Gastrocnemius medialis (tissue), 4 donors: ENCODE data around the gene LCT. TPM values are rescaled to one million over a fixed set of nuclear protein-coding genes. Genes with fewer than 3 reads are reported as not detected.

Experiments used
- ATAC-seq, 2 donors: fragments of 150-250 bp; one replicate each; pipeline ENCODE4 v1.9.1; 2016
- DNase-seq, 2 donors: peaks; one replicate each; pipeline ENCODE4 v3.0.0-alpha.2; 2019
- H3K27ac ChIP-seq, 4 donors: fragments of 200-600 bp; sonication (generic); 1 replicate in 1 of 4; 2 replicates in 3 of 4; pipeline ENCODE4 v1.5.1; 2016 to 2018; ENCODE audit warnings: mild to moderate bottlenecking in 2 of 4, moderate library complexity in 1 of 4
- H3K27me3 ChIP-seq, 3 donors: fragments of 200-600 bp; sonication (generic) in 2 of 3; 1 replicate in 1 of 3; 2 replicates in 2 of 3; pipeline versions ENCODE4 v1.5.1 to v1.6.0; 2016 to 2019; ENCODE audit warnings: mild to moderate bottlenecking in 1 of 3, moderate library complexity in 1 of 3
- H3K36me3 ChIP-seq, 2 donors: fragments of 200-600 bp; sonication (generic) in 1 of 2; one replicate each; pipeline ENCODE4 v1.5.1; 2017 to 2018
- H3K4me1 ChIP-seq, 2 donors: fragments of 200-600 bp; sonication (generic) in 1 of 2; one replicate each; pipeline ENCODE4 v1.5.1; 2016 to 2017; ENCODE audit warnings: mild to moderate bottlenecking in 2 of 2
- H3K4me3 ChIP-seq, 4 donors: fragments of 200-600 bp; sonication (generic) in 3 of 4; 1 replicate in 1 of 4; 2 replicates in 3 of 4; pipeline ENCODE4 v1.5.1; 2016 to 2019; ENCODE audit warnings: mild to moderate bottlenecking in 2 of 4
- H3K9me3 ChIP-seq, 3 donors: fragments of 200-600 bp; sonication (generic) in 2 of 3; 1 replicate in 1 of 3; 2 replicates in 2 of 3; pipeline ENCODE4 v1.5.1; 2016 to 2019
- POLR2A ChIP-seq, 2 donors: fragments of 450-650 bp; IDR thresholded peaks; one replicate each; pipeline ENCODE4 v1.6.1; 2017; ENCODE audit warnings: antibody characterized with exemption in 2 of 2, mild to moderate bottlenecking in 2 of 2, moderate library complexity in 2 of 2
- in situ Hi-C, 4 donors: fragments of 200-750 bp; cut with MboI; loops; one replicate each; pipeline versions ENCODE4 v1.15.0 to v1.8.0; 2017; ENCODE audit warnings: low sequenced_read_pairs in 4 of 4
- intact Hi-C: fragments of 100-400 bp; cut with DNase I; formaldehyde crosslinking; loops from one replicate; pipeline ENCODE4 v1.15.1; 2023; ENCODE audit warnings: low total_unique reads
- total RNA-seq, 4 donors: library from RNA; depleted of rRNA; stranded (reverse); fragments of >200 nt; gene quantifications; one replicate each; pipeline versions ENCODE4 v1.1.0 to v1.2.3, GENCODE V29; 2016
- TF ChIP-seq, protein P1 (sequence below), 5 experiments: fragments of 450-650 bp in 3 of 5; fragments of 200-600 bp in 2 of 5; sonication (generic) in 2 of 5; IDR thresholded peaks in 4 of 5; conservative IDR thresholded peaks in 1 of 5; 1 replicate in 4 of 5; 2 replicates in 1 of 5; pipeline ENCODE4 v1.5.1; 2016 to 2019; ENCODE audit warnings: antibody characterized with exemption in 5 of 5, mild to moderate bottlenecking in 3 of 5, moderate library complexity in 3 of 5

Gene LCT
- total RNA-seq, 4 donors from 2014 or later: 0.13 TPM; not detected in 3

DNA sequence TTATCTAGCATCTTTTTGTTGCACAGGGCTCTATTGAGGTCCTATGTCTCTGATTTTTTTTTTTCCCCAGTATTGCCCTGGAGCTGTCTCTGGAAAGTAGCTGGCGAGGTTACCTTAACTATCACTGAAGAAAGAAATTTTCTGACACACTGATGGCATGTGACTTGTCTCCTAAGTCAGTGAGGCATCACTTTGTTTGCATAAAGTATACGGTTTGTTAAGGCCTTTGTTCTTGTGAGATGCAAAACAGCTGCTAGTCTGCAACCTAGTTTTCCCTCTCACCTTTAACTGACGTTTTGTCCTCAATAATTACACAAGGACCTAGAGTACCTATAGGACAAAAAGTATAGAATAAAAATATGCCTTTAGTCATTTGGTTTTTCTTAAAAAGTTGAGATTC is 53.5 kb downstream of the LCT start:
- ATAC-seq: no peak
- in situ Hi-C loops: no loop called here
- Histone ChIP-seq H3K4me3 (no peak overlapping the region), H3K36me3 (peaks cover 11 to 83% of the 10 kb centered on the region in 2 donors), H3K4me1 (no peaks in the 10 kb centered on the region), H3K27me3 (no peaks in the 10 kb centered on the region), H3K9me3 (no peaks in the 10 kb centered on the region), H3K27ac (no peak overlapping the region)
- TF ChIP-seq, protein P1, sequence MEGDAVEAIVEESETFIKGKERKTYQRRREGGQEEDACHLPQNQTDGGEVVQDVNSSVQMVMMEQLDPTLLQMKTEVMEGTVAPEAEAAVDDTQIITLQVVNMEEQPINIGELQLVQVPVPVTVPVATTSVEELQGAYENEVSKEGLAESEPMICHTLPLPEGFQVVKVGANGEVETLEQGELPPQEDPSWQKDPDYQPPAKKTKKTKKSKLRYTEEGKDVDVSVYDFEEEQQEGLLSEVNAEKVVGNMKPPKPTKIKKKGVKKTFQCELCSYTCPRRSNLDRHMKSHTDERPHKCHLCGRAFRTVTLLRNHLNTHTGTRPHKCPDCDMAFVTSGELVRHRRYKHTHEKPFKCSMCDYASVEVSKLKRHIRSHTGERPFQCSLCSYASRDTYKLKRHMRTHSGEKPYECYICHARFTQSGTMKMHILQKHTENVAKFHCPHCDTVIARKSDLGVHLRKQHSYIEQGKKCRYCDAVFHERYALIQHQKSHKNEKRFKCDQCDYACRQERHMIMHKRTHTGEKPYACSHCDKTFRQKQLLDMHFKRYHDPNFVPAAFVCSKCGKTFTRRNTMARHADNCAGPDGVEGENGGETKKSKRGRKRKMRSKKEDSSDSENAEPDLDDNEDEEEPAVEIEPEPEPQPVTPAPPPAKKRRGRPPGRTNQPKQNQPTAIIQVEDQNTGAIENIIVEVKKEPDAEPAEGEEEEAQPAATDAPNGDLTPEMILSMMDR (IDR thresholded peaks at IDR 0.05 in 4 of 5, conservative IDR thresholded peaks at IDR 0.05 in 1 of 5): no peak
- TF ChIP-seq POLR2A (IDR thresholded peaks at IDR 0.05): no peak
- no peak for DNase-seq
- intact Hi-C loops: no loop called here

DNA sequence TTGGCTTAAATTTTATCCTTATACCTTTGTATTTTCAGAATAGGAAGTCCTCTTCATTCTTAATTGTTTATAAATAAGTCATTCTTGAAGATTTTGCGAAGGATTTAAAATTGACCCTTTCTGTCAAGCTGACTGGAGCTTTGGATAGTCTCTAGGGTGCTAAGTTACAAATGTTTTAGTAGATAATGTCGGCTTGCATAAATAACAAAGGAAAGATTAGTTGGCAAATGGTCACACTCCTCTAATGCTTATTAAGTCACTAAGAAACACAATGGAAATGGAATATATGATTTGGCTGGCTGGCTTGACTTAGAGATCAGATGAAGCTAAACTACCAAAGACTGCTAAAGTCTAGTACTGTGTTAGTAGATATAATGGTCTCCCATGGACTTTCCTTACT is 54.8 kb downstream of the LCT start:
- H3K27me3 ChIP-seq: no peaks in the 10 kb centered on the region
- intact Hi-C loops: no loop called here
- no peak overlapping the region for H3K27ac ChIP-seq
- ATAC-seq: no peak
- no peak for DNase-seq
- no peak overlapping the region for H3K4me3 ChIP-seq
- in situ Hi-C loops: no loop called here
- H3K4me1 ChIP-seq: no peaks in the 10 kb centered on the region
- no peaks in the 10 kb centered on the region for H3K9me3 ChIP-seq
- TF ChIP-seq POLR2A (IDR thresholded peaks at IDR 0.05): no peak
- TF ChIP-seq, protein P1 (IDR thresholded peaks at IDR 0.05 in 4 of 5, conservative IDR thresholded peaks at IDR 0.05 in 1 of 5): no peak
- H3K36me3 ChIP-seq: peaks cover 11 to 92% of the 10 kb centered on the region in 2 donors

DNA sequence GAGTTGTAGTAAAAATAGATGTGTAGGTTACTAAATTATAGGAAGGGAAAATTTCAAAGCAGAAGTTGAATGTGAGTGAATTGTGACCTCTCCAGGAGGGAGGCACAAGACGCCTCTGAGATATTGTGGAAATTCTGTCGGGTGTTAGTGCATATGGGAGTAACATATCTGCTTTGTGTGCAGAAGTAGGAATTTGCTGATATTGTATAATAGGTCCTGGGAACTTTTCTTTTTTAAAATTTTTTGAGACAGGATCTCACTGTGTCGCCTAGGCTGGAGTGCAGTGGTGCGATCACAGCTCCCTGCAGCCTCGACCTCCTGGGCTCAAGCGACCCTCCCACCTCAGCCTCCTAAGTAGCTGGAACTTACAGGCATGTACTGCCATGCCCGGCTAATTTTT is 60.6 kb downstream of the LCT start:
- no peak for TF ChIP-seq POLR2A (IDR thresholded peaks at IDR 0.05)
- TF ChIP-seq, protein P1 (IDR thresholded peaks at IDR 0.05 in 4 of 5, conservative IDR thresholded peaks at IDR 0.05 in 1 of 5): no peak
- in situ Hi-C loops (no loop called here), intact Hi-C loops (no loop called here)
- Histone ChIP-seq H3K4me3 (no peak overlapping the region), H3K27ac (no peak overlapping the region), H3K27me3 (no peaks in the 10 kb centered on the region), H3K36me3 (peaks cover 9 to 94% of the 10 kb centered on the region in 2 donors), H3K9me3 (no peaks in the 10 kb centered on the region), H3K4me1 (no peaks in the 10 kb centered on the region)
- DNase-seq (no peak), ATAC-seq (no peak)

DNA sequence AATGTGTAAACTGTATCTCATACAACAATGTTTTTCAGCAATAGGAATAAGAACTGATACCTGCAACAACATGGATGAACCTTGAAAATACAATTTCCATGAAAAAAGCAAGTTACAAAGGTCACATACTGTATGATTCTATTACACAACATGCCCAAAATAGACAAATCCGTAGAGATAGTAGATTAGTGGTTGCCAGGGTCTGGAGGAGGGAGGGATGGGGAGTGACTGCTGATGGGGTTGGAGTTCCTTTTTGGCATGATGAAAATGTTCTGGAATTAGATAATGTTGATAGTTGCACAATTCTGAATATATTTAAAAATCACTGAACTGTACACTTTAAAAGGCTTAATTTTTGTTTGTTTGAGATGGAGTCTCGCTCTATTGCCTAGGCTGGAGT is 61.6 kb downstream of the LCT start:
- Histone ChIP-seq H3K36me3 (peaks cover 9 to 94% of the 10 kb centered on the region in 2 donors), H3K27ac (no peak overlapping the region), H3K4me1 (no peaks in the 10 kb centered on the region), H3K27me3 (no peaks in the 10 kb centered on the region), H3K4me3 (no peak overlapping the region), H3K9me3 (no peaks in the 10 kb centered on the region)
- no peak for TF ChIP-seq POLR2A (IDR thresholded peaks at IDR 0.05)
- TF ChIP-seq, protein P1 (IDR thresholded peaks at IDR 0.05 in 4 of 5, conservative IDR thresholded peaks at IDR 0.05 in 1 of 5): no peak
- ATAC-seq (no peak), DNase-seq (no peak)
- intact Hi-C loops (no loop called here), in situ Hi-C loops (no loop called here)

DNA sequence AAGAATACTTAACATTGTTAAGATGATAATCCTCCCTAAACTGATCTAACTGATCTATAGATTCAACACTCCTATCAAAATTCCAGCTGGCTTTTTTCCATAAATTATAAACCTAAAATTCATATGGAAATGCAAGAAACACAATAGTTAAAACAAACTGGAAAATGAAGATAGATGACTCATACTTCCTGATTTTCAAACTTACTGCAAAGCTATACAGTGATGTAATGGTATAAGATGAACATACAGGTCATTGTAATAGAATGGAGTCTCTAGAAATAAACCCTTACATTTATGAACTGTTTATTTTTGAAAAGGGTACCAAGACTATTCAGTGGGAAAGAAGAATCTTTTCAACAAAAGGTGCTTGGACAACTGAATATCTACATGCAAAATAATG is 63.1 kb downstream of the LCT start:
- intact Hi-C loops (no loop called here), in situ Hi-C loops (no loop called here)
- no peak for TF ChIP-seq POLR2A (IDR thresholded peaks at IDR 0.05)
- TF ChIP-seq, protein P1 (IDR thresholded peaks at IDR 0.05 in 4 of 5, conservative IDR thresholded peaks at IDR 0.05 in 1 of 5): no peak
- ATAC-seq: no peak
- DNase-seq: no peak
- Histone ChIP-seq H3K4me3 (no peak overlapping the region), H3K27me3 (no peaks in the 10 kb centered on the region), H3K36me3 (peaks cover 9 to 96% of the 10 kb centered on the region in 2 donors), H3K27ac (no peak overlapping the region), H3K4me1 (no peaks in the 10 kb centered on the region), H3K9me3 (no peaks in the 10 kb centered on the region)
